Muscle layer of duodenum (tissue), 2 donors: Measurements from ENCODE around the gene SRSF9.

Experiments used
- H3K27ac ChIP-seq: one replicate; pipeline ENCODE4 v1.7.0; 2013; ENCODE audit warnings: mild to moderate bottlenecking, low read length
- H3K27me3 ChIP-seq: one replicate; pipeline ENCODE4 v1.7.0; 2013; ENCODE audit warnings: low read depth, mild to moderate bottlenecking, control low read depth, low read length
- H3K36me3 ChIP-seq, 2 donors: one replicate each; pipeline ENCODE4 v1.7.0; 2013; ENCODE audit warnings: low read length in 2 of 2, control low read depth in 1 of 2, mild to moderate bottlenecking in 1 of 2; ENCODE audit not compliant: insufficient read depth in 2 of 2, control insufficient read depth in 1 of 2
- H3K4me1 ChIP-seq, 2 donors: one replicate each; pipeline ENCODE4 v1.7.0; 2013; ENCODE audit warnings: low read length in 2 of 2, mild to moderate bottlenecking in 2 of 2, control low read depth in 1 of 2, moderate library complexity in 1 of 2; ENCODE audit not compliant: insufficient read depth in 2 of 2, control insufficient read depth in 1 of 2
- H3K4me3 ChIP-seq, 2 donors: one replicate each; pipeline ENCODE4 v1.7.0; 2013; ENCODE audit warnings: low read length in 2 of 2, low read depth in 1 of 2, mild to moderate bottlenecking in 1 of 2
- H3K9me3 ChIP-seq, 2 donors: one replicate each; pipeline ENCODE4 v1.7.0; 2013; ENCODE audit warnings: low read length in 2 of 2, control low read depth in 1 of 2, mild to moderate bottlenecking in 1 of 2; ENCODE audit not compliant: control insufficient read depth in 1 of 2
- donor health status: healthy.

SRSF9 gene

GRCh38 chr12:120422892-120423456 is 46.6 kb downstream of the SRSF9 start:
- H3K4me1 ChIP-seq: no peaks in the 10 kb centered on the region
- no peaks in the 10 kb centered on the region for H3K9me3 ChIP-seq
- H3K27ac ChIP-seq: no peak overlapping the region
- no peak overlapping the region for H3K4me3 ChIP-seq
- H3K36me3 ChIP-seq: no peaks in the 10 kb centered on the region
- no peaks in the 10 kb centered on the region for H3K27me3 ChIP-seq

- H3K4me1 ChIP-seq: no peaks in the 10 kb centered on the region
- no peaks in the 10 kb centered on the region for H3K36me3 ChIP-seq
- no peaks in the 10 kb centered on the region for H3K9me3 ChIP-seq
- H3K27ac ChIP-seq: no peak overlapping the region
- no peaks in the 10 kb centered on the region for H3K27me3 ChIP-seq
- no peak overlapping the region for H3K4me3 ChIP-seq
Observed at GRCh38 chr12:120421701-120422100, 47.8 kb downstream of the SRSF9 start.

GRCh38 chr12:120417917-120418580 is 51.5 kb downstream of the SRSF9 start:
- Histone ChIP-seq H3K27ac (no peak overlapping the region), H3K9me3 (no peaks in the 10 kb centered on the region), H3K27me3 (no peaks in the 10 kb centered on the region), H3K36me3 (no peaks in the 10 kb centered on the region), H3K4me1 (no peaks in the 10 kb centered on the region), H3K4me3 (no peak overlapping the region)

- no peaks in the 10 kb centered on the region for H3K9me3 ChIP-seq
- H3K4me3 ChIP-seq: no peak overlapping the region
- H3K4me1 ChIP-seq: no peaks in the 10 kb centered on the region
- H3K27me3 ChIP-seq: no peaks in the 10 kb centered on the region
- no peaks in the 10 kb centered on the region for H3K36me3 ChIP-seq
- no peak overlapping the region for H3K27ac ChIP-seq
Observed at GRCh38 chr12:120416490-120417216, 52.9 kb downstream of the SRSF9 start.

- H3K4me1 ChIP-seq: no peaks in the 10 kb centered on the region
- peak overlapping the region; percentile 3 for H3K27ac ChIP-seq
- H3K9me3 ChIP-seq: no peaks in the 10 kb centered on the region
- H3K36me3 ChIP-seq: no peaks in the 10 kb centered on the region
- no peak overlapping the region for H3K4me3 ChIP-seq
- no peaks in the 10 kb centered on the region for H3K27me3 ChIP-seq
Observed at GRCh38 chr12:120413901-120414695, 55.5 kb downstream of the SRSF9 start.

GRCh38 chr12:120412421-120412820 is 57.1 kb downstream of the SRSF9 start:
- Histone ChIP-seq H3K4me3 (no peak overlapping the region), H3K9me3 (no peaks in the 10 kb centered on the region), H3K4me1 (no peaks in the 10 kb centered on the region), H3K27ac (no peak overlapping the region), H3K36me3 (no peaks in the 10 kb centered on the region), H3K27me3 (no peaks in the 10 kb centered on the region)
